T-helper 2 cell treated with Interferon-gamma antibody and Interleukin-4, amounts not matched to agents 100 ng/mL and 5 ng/mL, for 36 hours (primary cell): ENCODE data around the gene SUSD1. TPM values are rescaled to one million over a fixed set of nuclear protein-coding genes. Genes with fewer than 3 reads are reported as not detected.

ENCODE experiments used
- intact Hi-C: fragments of 100-400 bp; cut with micrococcal nuclease; formaldehyde crosslinking; loops from one replicate; pipeline ENCODE4 v1.15.1; 2023
- total RNA-seq: library from RNA; stranded (reverse); gene quantifications from 2 replicates; pipeline ENCODE4 v1.2.3, GENCODE V29; 2022

Gene SUSD1
- total RNA-seq, 1 donor from 2014 or later = 27.7 TPM

DNA sequence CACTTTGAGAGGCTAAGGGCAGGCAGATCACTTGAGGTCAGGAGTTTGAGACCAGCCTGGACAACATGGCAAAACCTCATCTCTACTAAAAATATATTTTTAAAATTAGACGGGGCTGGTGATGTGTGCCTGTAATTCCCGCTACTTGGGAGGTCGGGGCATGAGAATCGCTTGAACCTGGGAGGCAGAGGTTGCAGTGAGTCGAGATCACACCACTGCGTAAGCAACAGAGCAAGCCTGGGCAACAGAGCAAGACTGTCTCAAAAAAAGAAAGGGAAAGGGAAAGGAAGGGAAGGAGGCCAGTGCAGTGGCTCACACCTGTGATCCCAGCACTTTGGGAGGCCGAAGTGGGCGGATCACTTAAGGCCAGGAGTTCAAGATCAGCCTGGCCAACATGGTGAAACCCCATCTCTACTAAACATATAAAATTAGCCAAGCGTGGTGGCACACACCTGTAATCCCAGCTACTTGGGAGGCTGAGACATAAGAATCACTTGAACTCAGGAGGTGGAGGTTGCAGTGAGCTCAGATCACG lies 101.4 kb downstream of the SUSD1 start:
- intact Hi-C loops = loop anchor here (1.0 to 10.0 kb wide), 4 partner anchors 79 to 475 kb away; partner anchors contain the start of gene UGCG

DNA sequence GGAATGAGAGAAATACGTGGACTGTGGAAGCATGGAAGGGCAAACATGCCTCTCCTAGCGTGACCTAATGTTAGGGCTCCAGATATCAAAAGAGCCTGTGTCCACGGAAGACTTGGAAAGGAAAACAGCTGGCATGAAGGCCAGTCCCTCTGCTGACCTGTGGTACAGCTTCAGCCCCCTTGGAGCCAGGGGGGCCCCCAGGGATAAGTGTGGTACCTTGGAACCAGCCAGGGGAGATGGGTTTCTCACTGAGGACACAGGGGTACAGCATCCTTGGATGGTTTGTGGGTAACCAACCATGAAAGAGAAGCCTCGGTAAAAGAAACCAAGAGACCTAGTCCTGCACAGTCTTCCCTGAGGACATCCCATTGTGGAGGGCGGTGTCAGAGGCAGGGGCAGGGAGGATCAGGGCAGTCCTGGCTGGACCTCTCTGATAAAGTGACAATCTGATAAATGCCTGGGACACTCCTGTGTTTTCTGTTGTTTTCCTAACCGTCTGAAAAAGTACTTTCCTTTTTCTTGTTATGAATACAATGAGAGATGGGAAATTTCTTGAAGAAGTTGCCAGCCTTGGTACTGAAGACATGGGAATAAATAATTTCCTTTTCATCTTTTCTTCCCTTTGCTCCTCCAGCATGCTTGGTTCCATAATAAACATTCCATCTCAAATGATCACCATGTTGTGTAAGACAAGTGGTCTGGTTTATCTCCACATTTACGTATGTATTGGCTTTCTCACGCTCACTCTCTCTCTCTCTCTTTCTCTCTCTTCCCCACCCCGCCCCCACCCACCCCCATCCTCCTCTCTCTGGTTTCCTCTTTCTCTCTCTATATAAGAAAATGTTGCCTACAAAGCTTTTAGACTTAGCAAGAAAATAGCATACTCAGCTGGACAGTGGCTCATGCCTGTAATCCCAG lies 102.1 kb downstream of the SUSD1 start:
- intact Hi-C loops = loop anchor here (10.0 kb wide), 2 partner anchors 78 to 178 kb away; partner anchors contain the start of gene UGCG

DNA sequence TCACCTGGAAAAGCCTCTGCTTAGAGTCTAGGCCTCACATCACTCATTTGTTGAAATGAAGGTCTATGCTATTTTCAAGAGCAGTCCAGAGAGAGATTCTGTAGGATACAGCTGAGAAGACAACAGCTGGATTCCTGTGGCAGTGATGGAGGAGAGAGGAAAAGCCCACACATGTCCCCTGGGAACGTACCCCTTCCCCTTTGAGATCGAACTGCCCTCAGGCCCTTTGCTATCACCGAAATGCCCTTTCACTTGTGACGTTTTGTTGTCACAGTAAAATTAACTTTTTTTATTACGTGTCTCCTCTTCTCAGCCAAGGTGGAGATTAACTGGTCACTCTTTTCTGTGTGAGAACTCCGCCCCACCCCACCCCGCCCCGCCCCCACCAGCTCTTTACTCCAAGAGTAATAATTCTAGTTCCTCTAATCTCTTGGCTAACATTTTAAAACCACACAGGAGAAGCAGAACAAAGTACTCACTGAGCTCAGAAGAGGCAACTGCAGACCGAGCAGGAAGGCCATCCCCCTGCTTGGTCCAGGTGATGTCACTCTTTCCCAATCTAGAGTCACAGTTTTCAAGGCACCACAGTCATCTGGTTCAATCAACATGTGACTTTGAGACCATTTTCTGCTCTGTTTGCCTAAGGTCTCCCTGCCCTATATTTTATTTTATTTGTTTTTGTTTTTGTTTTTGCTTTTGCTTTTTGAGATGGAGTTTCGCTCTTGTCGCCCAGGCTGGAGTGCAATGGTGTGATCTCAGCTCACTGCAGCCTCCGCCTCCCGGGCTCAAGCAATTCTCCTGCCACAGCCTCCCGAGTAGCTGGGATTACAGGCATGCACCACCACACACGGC lies 105.6 kb downstream of the SUSD1 start:
- intact Hi-C loops = loop anchor here (10.0 kb wide), 2 partner anchors 75 to 175 kb away; partner anchors contain the start of gene UGCG

DNA sequence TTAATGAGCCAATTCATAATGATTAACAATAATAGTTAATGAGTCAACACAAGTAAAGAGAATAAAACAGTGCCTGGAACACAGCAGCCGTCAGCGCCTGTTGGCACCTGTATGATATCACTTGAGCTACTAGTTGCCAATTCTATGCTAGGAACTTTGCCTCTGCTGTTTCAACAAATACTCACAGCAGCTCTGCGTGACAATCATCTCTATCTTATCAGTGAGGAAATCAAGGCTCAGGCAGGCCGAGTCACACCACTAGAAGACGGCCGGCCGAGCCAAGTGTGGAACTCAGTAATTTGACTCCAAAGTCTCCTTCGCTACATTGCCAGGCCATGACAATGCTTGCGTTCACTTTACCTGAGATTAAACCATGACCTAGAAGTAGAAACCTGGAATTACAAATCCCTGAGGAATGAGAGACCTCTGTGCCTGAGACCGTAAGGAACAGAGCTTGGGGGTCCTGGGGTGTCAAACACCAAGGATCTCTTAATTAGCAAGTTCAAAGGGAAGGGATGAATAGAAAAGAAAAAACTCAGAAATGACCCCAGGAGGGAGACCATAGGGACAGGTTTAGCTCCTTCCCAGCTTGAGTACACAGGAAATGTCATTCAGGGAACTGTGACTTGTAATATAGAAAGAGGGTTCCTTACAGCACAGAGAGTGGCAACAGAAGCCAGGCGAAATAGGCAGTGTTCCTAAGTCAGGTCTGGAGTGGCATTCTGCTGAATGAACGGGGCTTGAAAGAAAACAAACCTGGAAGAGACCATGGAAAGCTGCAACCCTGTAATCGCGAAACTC lies 109.1 kb downstream of the SUSD1 start:
- intact Hi-C loops = no loop called here

DNA sequence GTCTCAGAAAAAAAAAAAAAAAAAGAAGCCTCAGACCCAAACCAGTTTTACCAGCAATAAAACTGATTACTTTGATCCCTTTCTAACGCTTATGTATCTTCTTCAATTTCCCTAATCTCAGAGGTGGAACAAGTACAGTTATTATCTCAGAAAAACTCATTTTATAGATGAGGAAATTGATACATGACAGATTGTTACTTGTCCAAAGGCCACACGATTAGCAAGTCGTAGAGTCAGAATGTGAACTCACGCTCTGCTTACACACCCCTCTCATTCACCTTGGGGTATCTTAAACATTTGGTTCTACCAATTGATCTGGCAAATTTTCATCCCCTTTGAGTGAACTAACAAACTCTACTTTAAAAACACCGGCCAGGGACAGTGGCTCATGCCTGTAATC lies 110.2 kb downstream of the SUSD1 start:
- intact Hi-C loops = no loop called here

DNA sequence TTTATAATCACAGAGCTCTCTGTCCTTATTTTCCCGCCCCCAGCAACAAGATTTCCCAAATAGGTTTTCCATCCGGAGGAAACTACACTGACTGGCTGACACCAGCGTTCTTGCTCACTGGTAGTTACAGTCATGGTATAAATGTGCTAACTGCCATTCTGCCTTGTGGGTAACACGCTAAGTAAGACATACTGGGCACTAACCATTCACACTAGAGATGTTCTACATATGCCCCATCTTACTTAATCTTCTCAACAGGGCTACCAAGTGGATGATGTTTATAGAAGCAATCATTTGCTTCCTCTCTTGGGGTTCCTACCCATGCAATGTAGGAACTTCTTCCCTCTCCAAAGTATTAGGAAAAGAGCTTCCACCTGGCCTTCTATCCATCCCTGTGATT lies 111.5 kb downstream of the SUSD1 start:
- intact Hi-C loops = no loop called here

DNA sequence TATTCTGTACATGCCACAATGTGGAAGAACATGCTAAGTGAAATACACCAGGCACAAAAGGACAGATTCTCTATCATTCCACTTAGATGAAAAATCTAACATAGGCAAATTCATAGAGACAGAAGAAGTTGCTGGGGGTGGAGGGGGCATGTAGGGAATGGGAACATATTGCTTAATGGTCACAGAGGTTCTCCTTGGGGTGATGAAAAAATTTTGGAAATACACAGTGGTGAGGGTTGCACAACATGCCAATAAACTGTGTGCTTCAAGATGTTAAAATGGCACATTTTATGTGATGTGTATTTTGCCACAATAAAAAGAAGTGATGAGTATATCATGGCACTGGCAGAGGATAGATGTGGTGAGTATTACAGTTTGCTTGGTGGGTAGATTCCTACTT lies 111.9 kb downstream of the SUSD1 start:
- intact Hi-C loops = no loop called here

DNA sequence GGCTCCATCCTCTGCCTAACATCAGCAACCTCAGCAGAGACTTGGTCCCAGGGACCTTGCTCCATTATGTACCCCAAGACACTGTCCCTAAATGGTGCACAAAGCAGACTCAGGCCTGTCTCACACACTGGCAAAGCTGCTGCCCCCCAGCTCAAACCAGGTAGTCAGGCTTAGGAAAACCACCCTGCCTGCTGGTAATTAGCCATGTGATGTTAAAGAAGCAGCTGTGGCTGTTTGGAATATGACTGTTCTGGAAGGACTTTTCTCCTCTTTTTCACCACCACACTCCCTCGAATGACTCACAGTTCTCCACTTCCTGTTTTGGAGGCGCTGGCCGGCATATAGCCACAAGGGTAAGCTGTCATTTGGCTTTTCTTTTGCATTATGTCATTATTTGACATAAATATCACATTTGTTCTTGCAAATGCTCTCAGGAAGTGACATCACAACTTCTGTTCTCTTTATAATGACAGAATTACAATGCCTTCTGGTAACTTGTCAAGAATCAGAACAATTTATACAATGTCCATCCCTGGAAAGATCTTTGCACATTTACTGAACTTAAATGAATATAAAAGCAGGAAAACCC lies 113.9 kb downstream of the SUSD1 start:
- intact Hi-C loops = no loop called here

DNA sequence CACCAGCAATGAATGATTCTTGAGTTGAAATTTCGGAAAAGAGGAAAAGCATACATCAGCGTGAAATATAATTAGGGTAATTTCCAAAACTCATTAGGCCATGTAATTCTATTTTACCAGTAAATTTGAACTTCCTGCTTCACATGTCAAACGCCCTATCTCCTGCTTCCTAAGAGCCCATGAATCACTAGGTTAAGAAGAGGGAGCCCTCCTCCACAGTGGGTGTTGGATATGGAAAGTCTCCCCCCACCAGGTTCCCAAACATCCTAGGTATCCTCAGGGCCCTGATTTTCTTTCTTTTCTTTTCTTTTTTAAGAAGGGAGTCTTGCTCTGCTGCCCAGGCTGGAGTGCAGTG lies 115.2 kb downstream of the SUSD1 start:
- intact Hi-C loops = no loop called here

DNA sequence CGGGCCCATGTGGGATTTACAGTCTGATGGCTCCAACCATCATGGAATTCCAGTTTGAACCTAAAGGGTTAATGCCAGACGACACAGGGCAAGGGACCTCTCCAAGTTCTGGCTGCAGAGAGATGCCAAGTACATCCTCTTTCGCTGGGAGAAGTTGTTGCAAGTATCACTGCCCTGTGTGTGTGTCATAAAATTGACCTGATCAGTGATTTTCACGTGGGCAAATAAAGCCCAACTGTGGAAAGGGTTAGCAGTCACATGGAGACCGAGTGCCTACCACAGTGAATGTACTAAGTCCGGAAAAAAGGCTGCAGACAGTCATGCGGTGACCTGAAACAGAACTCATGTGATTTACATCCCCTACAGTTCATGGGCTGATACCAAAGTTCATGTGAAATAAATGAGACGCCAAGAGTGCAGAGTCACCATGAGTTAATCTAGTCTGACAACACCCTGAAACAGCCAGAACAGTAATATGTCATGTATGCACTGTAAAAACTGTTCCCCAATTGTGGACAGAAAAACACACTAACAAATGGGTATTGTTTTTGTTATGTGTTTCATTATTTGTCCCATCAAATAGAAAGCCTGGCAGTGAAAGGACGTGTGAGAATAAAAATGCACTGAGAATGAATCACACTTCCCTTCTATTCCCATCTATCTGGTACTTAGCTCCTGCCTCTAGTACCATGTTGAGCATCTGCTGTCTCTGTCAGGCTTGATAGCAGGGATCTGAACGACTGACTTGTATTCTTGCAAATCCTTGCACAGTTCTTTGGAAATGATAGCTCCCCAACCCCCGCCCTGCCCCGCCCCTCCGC lies 115.7 kb downstream of the SUSD1 start:
- intact Hi-C loops = no loop called here

DNA sequence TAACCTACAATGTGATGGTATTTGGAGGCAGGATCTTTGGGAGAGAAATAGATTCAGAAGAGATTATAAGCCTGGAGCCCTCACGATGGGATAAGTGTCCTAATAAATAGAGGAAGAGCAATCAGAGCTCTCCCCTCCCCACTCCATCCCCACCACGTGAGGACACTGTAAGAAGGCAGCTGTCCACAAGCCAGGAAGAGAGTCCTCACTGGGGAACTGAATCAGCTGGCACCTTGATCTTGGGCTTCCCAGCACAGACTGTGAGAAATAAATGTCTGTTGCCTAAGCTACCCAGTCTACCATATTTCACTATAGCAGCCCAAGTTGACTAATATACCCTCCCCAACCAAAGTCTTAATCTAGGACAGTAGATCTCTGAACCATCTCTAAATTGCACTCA lies 118.1 kb downstream of the SUSD1 start:
- intact Hi-C loops = no loop called here

DNA sequence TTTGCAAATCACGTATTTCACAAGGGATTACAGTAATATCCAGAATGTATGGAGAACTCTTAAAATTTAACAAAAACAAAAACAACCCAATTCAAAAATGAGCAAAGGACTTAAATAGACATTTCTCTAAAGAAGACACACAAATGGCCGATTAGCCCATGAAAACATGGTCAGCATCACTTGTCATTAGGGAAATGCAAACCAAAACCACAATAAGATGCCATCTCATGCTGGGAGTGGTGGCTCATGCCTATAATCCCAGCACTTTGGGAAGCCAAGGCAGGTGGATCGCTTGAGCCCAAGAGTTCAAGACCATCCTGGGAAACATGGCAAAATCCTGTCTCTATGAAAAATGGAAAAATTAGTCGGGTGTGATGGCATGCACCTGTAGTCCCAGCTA lies 120.2 kb downstream of the SUSD1 start:
- intact Hi-C loops = no loop called here

DNA sequence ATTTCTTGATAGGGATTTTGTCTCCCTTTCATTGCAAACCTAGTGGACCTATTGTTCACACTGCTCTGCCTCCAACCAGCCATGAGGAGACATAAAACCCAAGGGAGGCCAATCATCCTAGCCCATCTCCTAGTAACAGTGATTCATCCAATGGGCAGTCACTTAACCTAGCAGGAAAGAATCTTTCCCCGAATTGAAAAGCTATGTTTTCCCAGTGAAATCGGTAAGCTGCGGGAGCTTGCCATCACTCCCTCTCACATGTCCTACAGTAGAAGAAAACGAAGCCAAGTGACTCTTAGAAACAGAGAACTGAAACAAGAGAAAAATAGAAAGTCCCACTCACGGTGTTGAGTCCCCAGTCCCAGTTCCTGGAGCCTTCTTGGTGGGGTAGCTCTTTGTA lies 123.3 kb downstream of the SUSD1 start:
- intact Hi-C loops = no loop called here

DNA sequence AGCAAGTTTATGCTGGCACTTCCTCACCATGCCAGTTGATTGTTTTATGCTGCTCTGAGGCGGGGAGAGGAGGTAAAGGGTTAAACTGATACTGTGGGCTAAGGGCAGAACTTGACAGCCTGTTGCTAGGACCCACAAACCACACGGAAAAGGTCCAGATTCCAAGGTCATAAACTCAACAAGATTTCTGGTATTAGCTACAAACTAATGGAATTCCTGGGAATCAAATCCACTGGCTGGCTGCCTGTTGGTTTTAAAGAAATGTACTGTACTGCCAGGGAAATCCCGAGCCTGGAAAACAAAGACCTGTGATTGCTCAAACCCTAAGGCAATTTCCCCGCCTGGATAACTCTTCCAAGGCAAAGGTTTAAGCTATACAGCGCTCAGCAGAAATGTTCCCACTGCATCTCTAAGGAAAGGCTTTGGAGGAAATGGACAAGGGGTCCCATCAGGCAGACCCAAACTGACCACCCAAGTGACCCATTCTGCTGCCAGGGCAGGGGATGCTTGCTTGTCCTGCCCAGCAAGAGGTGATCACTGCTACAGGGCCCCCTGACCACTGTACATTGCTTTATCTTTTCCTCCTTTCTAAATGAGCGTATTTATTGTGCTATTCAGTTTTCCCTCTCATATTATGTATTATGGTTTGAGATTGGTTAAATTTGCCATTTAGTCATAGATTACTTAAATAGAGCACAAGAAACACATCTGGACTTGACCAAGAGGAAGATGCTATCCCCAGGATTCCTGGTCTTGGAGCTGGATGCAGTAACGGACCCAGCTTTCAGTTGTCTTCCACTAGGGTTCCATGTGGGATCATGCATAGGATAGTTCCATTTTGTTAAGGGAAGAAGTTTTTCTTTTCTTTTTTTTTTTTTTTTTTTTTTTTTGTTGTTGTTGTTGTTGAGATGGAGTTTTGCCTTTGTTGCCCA lies 124.3 kb downstream of the SUSD1 start:
- intact Hi-C loops = no loop called here

DNA sequence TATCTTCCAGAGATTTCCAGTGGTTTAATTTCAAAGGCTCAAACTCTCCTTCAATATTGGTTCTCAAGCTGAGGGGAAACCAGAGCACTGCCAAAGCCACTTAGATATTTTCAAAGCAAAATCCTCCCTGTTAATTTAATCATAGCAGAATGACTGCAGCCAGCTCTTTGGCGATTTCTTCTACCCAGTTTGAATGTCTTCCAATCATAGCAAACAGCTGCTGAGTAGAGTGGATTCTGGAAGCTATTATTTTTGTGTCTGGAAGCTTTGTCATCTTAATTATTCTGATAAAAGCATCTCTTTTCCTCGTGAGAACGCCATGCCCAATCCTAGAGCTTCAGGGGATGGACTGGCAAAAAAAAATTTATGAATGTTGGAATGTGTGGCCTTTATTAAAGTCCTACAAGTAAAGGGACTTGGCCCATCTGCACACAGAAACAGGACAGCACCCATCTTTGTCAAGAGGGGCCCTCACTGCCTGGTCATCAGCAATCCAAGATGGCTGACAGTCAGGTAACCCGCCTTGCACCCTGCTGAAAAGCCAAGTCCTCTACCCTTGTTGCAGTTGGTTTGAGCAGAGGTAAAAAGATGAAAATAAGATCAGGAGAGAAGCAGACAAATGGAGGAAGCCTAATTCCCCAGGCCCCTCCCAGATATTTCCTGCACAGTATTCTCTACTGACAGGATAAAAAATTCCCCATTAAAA lies 125.1 kb downstream of the SUSD1 start:
- intact Hi-C loops = no loop called here

DNA sequence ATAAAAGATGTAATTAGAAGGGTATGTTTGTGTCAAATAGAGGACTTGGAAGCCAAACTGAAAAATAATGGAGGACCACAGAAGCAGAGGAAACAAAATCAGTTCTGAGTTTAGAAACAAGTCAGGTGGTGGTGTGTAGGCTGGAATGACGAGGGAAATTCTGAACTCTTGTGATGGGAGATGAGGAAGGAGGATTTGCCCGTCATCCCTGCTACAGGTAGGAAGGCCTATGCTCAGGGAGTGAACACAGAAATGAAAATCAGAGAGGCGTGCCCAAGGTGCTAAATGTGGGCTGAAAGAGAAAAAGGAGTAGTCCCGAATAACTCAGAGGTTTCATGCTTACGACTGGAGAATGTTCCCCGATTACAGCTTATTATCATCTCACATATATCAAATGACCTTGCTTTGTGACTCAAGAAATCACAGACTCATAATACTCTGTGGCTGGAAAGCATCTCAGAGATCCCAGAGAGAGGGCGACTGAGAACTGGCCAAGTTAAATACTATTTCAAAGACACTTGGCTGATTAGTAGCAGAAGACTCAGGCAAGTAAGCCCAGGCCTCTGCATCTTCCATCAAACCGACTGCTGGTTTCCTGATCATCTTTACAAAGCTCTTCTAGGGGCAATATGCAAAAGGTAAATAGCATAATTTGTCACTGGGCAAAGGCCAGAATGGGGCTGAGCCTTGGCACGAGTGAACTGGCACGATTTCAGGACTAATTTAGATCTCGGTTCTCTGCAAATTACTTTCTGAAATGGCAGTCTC lies 126.0 kb downstream of the SUSD1 start:
- intact Hi-C loops = no loop called here

DNA sequence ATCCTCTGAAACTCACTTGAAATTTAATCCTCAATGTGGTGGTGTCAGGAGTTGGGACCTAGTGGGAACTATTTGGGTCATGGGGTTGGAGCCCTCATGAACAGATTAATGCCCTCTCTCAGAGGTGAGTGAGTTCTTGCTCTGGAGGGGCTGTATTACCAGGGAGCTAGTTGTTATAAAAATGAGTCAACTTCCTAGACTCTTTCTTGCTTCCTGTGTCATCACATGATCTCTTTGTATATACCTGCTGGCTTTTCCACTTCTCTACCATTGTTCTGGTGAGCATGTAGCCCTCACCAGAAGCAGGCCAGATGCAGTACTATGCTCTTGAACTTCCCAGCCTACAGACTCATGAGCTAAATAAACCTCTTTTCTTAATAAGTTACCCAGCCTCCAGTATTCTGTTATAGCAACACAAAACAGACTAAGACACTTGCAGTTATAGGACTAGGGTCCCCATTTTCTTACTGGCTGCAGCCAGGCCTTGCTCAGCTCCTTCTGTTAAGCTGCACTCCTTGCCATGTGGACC lies 127.5 kb downstream of the SUSD1 start:
- intact Hi-C loops = no loop called here
